K562 (cell line): ENCODE results near the gene BMP6. TPM values are rescaled to one million over a fixed set of nuclear protein-coding genes. Genes with fewer than 3 reads are reported as not detected.

Experiments used
- ATAC-seq: fragments of 200-7000 bp; cut with Tn5 transposase; 3 replicates; pipeline ENCODE4 v1.9.1; 2020; ENCODE audit warnings: moderate library complexity
- BruUV-seq: library from RNA; stranded (reverse); fragments of 400-500 nt; replicated peaks from 2 replicates; lab custom pipeline; 2021; lab: Mats Ljungman, UMichigan
- CTCF ChIA-PET: fragments of 300-600 bp; formaldehyde crosslinking; extraction: SDS; loops from one replicate; lab custom pipeline; 2021; ENCODE audit warnings: low intra/inter-chr PET ratio; lab: Yijun Ruan, JAX
- POLR2A ChIA-PET: fragments of 300-600, 350-650 bp; sonication (Branson Sonifier 250); formaldehyde crosslinking; extraction: SDS; loops from one replicate; lab custom pipeline; 2021; ENCODE audit warnings: antibody characterized with exemption, inconsistent platforms; lab: Yijun Ruan, JAX
- DNase-seq, 4 experiments: peaks; one replicate each; pipeline versions ENCODE4 v3.0.0 to v3.0.0-alpha.2; 2011 to 2018; ENCODE audit warnings: low spot score in 3 of 4, mixed read lengths in 3 of 4; ENCODE audit errors: extremely low read depth in 1 of 4
- FAIRE-seq: peaks from 2 replicates; lab custom pipeline; 2011; peaks lifted over from hg19 to GRCh38; lab: Jason Lieb, UNC
- H2AFZ ChIP-seq: 2 replicates; pipeline ENCODE4 v1.6.0; 2011; ENCODE audit warnings: low read depth, low read length, control low read depth, inconsistent platforms
- H3K27ac ChIP-seq: fragments of 200-600 bp; 3 replicates; pipeline ENCODE4 v1.8.0; 2011; ENCODE audit warnings: low read depth, mild to moderate bottlenecking, control low read depth, inconsistent platforms, low read length, moderate library complexity, mixed read lengths; ENCODE audit errors: extremely low read depth
- H3K27me3 ChIP-seq, 2 experiments: fragments of 300-600 bp in 1 of 2; 2 replicates in 1 of 2; 3 replicates in 1 of 2; pipeline versions ENCODE4 v1.6.0 to v1.8.0; 2011; ENCODE audit warnings: inconsistent platforms in 2 of 2, low read length in 2 of 2, mild to moderate bottlenecking in 1 of 2, mixed read lengths in 1 of 2, moderate library complexity in 1 of 2; ENCODE audit not compliant: control insufficient read depth in 2 of 2, insufficient read depth in 2 of 2
- H3K36me3 ChIP-seq: fragments of 300-600 bp; 3 replicates; pipeline ENCODE4 v1.8.0; 2011; ENCODE audit warnings: mild to moderate bottlenecking, low read length, inconsistent platforms; ENCODE audit not compliant: control insufficient read depth, insufficient read depth
- H3K4me1 ChIP-seq, 2 experiments: fragments of 200-600 bp in 1 of 2; replicated peaks in 1 of 2; 2 replicates in 1 of 2; 3 replicates in 1 of 2; pipeline versions ENCODE4 v1.5.1 to v1.8.0; 2011; ENCODE audit warnings: inconsistent platforms in 2 of 2, low read length in 2 of 2, mild to moderate bottlenecking in 1 of 2, mixed read lengths in 1 of 2, moderate library complexity in 1 of 2; ENCODE audit not compliant: control insufficient read depth in 2 of 2, insufficient read depth in 2 of 2
- H3K4me2 ChIP-seq: 2 replicates; pipeline ENCODE4 v1.6.1; 2011; ENCODE audit warnings: low read length, control low read depth, inconsistent platforms, mixed read lengths; ENCODE audit not compliant: insufficient read depth
- H3K4me3 ChIP-seq: fragments of 200-600 bp; sonication (generic), shearing (Covaris generic); 2 replicates; pipeline ENCODE4 v1.5.1; 2016; ENCODE audit warnings: control low read depth, inconsistent platforms
- H3K79me2 ChIP-seq: fragments of 200-600 bp; 3 replicates; pipeline ENCODE4 v1.8.0; 2011; ENCODE audit warnings: low read length, inconsistent platforms; ENCODE audit not compliant: control insufficient read depth, insufficient read depth
- H3K9ac ChIP-seq, 2 experiments: 2 replicates each; pipeline versions ENCODE4 v1.6.0 to v1.6.1; 2011; ENCODE audit warnings: low read depth in 2 of 2, low read length in 2 of 2, control low read depth in 1 of 2, inconsistent platforms in 1 of 2, mild to moderate bottlenecking in 1 of 2, mixed read lengths in 1 of 2; ENCODE audit not compliant: insufficient read depth in 1 of 2
- H3K9me1 ChIP-seq: one replicate; pipeline ENCODE4 v1.6.0; 2011; ENCODE audit warnings: inconsistent platforms, mild to moderate bottlenecking, low read length, moderate library complexity; ENCODE audit not compliant: control insufficient read depth, insufficient read depth
- H3K9me3 ChIP-seq: replicated peaks from 2 replicates; pipeline ENCODE4 v1.5.1; 2011; ENCODE audit warnings: low read depth, low read length, inconsistent platforms; ENCODE audit not compliant: control insufficient read depth, insufficient read depth
- H4K20me1 ChIP-seq: replicated peaks from 2 replicates; pipeline ENCODE4 v1.6.1; 2011; ENCODE audit warnings: low read length, inconsistent platforms, mixed read lengths; ENCODE audit not compliant: control insufficient read depth, insufficient read depth
- ADNP ChIP-seq: fragments of 200-800 bp; sonication (Bioruptor generic); IDR thresholded peaks from 2 replicates; pipeline ENCODE4 v1.6.1; 2016; ENCODE audit warnings: missing genetic modification characterization, missing compliant biosample characterization
- BHLHE40 ChIP-seq: IDR thresholded peaks from 2 replicates; pipeline ENCODE4 v1.6.1; 2011; ENCODE audit warnings: low read length, improper control_type of control experiment
- EWSR1 ChIP-seq: fragments of 450-650 bp; IDR thresholded peaks from 2 replicates; pipeline ENCODE4 v1.6.1; 2018; ENCODE audit warnings: borderline replicate concordance, mild to moderate bottlenecking, low read depth, moderate library complexity; ENCODE audit not compliant: partially characterized antibody
- FOSL1 ChIP-seq: fragments of 200-800 bp; sonication (Bioruptor generic); conservative IDR thresholded peaks from 2 replicates; pipeline ENCODE4 v1.6.1; 2016; ENCODE audit warnings: missing genetic modification characterization, missing compliant biosample characterization
- HES1 ChIP-seq: fragments of 450-650 bp; IDR thresholded peaks from 2 replicates; pipeline ENCODE4 v1.6.1; 2016; ENCODE audit warnings: low read depth, mild to moderate bottlenecking, moderate library complexity
- HMBOX1 ChIP-seq: sonication (generic); IDR thresholded peaks from 2 replicates; pipeline ENCODE4 v1.6.1; 2016
- KLF16 ChIP-seq: IDR thresholded peaks from 2 replicates; pipeline ENCODE4 v1.6.1; 2016; ENCODE audit warnings: antibody characterized with exemption
- MEIS2 ChIP-seq: fragments of 450-650 bp; IDR thresholded peaks from 2 replicates; pipeline ENCODE4 v1.6.1; 2014; ENCODE audit warnings: mild to moderate bottlenecking; ENCODE audit not compliant: partially characterized antibody
- NFE2 ChIP-seq: IDR thresholded peaks from 2 replicates; pipeline ENCODE4 v1.6.1; 2014; ENCODE audit warnings: antibody characterized with exemption, low read depth
- NFIX ChIP-seq: fragments of 250-450 bp; sonication (Bioruptor Pico); IDR thresholded peaks from 2 replicates; pipeline ENCODE4 v1.4.0; 2020; ENCODE audit warnings: low read depth, mild to moderate bottlenecking, moderate library complexity
- NR2C2 ChIP-seq, 2 experiments: fragments of 200-800 bp in 1 of 2; sonication (Bioruptor generic) in 1 of 2; sonication (generic) in 1 of 2; formaldehyde crosslinking in 1 of 2; IDR thresholded peaks; 2 replicates each; pipeline versions ENCODE4 v1.6.1 to v1.8.0; 2016 to 2022; ENCODE audit warnings: mild to moderate bottlenecking in 1 of 2, missing compliant biosample characterization in 1 of 2, missing genetic modification characterization in 1 of 2, missing genetic modification reagents in 1 of 2
- PBX2 ChIP-seq, 2 experiments: IDR thresholded peaks in 1 of 2; conservative IDR thresholded peaks in 1 of 2; 2 replicates each; pipeline ENCODE4 v1.6.1; 2016; ENCODE audit warnings: low read depth in 2 of 2, mild to moderate bottlenecking in 1 of 2, missing compliant biosample characterization in 1 of 2, missing genetic modification characterization in 1 of 2, moderate library complexity in 1 of 2
- PKNOX1 ChIP-seq: fragments of 450-650 bp; IDR thresholded peaks from 2 replicates; pipeline ENCODE4 v1.6.1; 2016
- RBFOX2 ChIP-seq: fragments of 200-400 bp; formaldehyde crosslinking; IDR thresholded peaks from 2 replicates; pipeline ENCODE4 v1.6.1; 2017; ENCODE audit warnings: low read depth, mild to moderate bottlenecking, low read length, moderate library complexity
- SIRT6 ChIP-seq: IDR thresholded peaks from one replicate; pipeline ENCODE4 v1.6.1; 2012; ENCODE audit warnings: low read depth, mild to moderate bottlenecking, control low read depth, inconsistent platforms, low read length, moderate library complexity
- SMARCA4 ChIP-seq: fragments of 450-650 bp; IDR thresholded peaks from 2 replicates; pipeline ENCODE4 v1.6.1; 2016
- STAG1 ChIP-seq: sonication (generic); formaldehyde crosslinking; IDR thresholded peaks from 2 replicates; pipeline ENCODE4 v1.5.0; 2020; ENCODE audit warnings: missing genetic modification reagents, borderline replicate concordance
- WGBS: fragments of 100-300 bp; shearing (Covaris generic); methylation state at CpG from one replicate; pipeline ENCODE4 v1.1.6; 2016; ENCODE audit warnings: low coverage, mixed read lengths; ENCODE audit not compliant: insufficient coverage; ENCODE audit errors: missing lambda C conversion rate; 5-methylcytosine and 5-hydroxymethylcytosine counted together
- in situ Hi-C: fragments of 300-500 bp; cut with MboI; formaldehyde crosslinking; loops from 4 replicates; pipeline ENCODE4 v1.15.0; 2018; ENCODE audit warnings: inconsistent platforms, mixed read lengths
- intact Hi-C: fragments of 100-400 bp; cut with micrococcal nuclease; formaldehyde crosslinking; loops from 2 replicates; pipeline ENCODE4 v1.14.2; 2022
- polyA plus RNA-seq, 8 experiments: library from polyadenylated mRNA; depleted of rRNA in 4 of 8; stranded (reverse) in 5 of 8; unstranded in 3 of 8; fragments of >200 nt; fragmentation: Nextera tagmentation in 2 of 8; fragmentation: Illumina TruSeq in 1 of 8; extraction: Ambion mirVana in 2 of 8; extraction: Trizol in 1 of 8; gene quantifications; 2 replicates each; pipeline versions ENCODE4 v1.2.1 to v1.2.3, GENCODE V29; 2011 to 2014; ENCODE audit warnings: inconsistent platforms in 1 of 8, missing spikeins in 1 of 8
- total RNA-seq, 7 experiments: library from RNA; depleted of rRNA in 6 of 7; stranded (reverse); fragments of >200 nt in 6 of 7; fragmentation: Illumina TruSeq in 2 of 7; extraction: Trizol in 2 of 7; gene quantifications; 2 replicates each; pipeline versions ENCODE4 v1.2.1 to v1.2.3, GENCODE V29; 2011 to 2021; ENCODE audit warnings: low replicate concordance in 1 of 7

BMP6 gene
- total and polyA plus RNA-seq, 9 of the 15 experiments (the other 6 are each of a cell fraction or from before 2014, with no cell fraction given): 0.01 to 0.13 (median 0.06) TPM; not detected in 3

- Histone ChIP-seq H3K4me1 (peaks cover 4 to 20% of the 10 kb centered on the region in 2 experiments; a peak in 4 of 5 replicates), H3K27me3 (peaks cover 11 to 12% of the 10 kb centered on the region in 2 experiments; a peak in 4 of 5 replicates), H3K79me2 (no peaks in the 10 kb centered on the region), H3K4me2 (no peak overlapping the region), H3K27ac (no peak overlapping the region), H4K20me1 (no peaks in the 10 kb centered on the region), H2AFZ (0 out of 2 replicates have a peak overlapping the region, but pooled peaks have one; percentile 1), H3K9me1 (no peaks in the 10 kb centered on the region), H3K36me3 (no peaks in the 10 kb centered on the region), H3K4me3 (no peak overlapping the region), H3K9ac (no peak overlapping the region), H3K9me3 (no peaks in the 10 kb centered on the region)
- peak; percentile 44 for ATAC-seq
- no TSS peak for BruUV-seq
- CTCF ChIA-PET: interaction anchor here (0.6 kb wide), 1 partner anchor 545 kb away, joined by 3 read pairs; no protein-coding TSS in a partner anchor
- intact Hi-C loops: no loop called here
- DNase-seq: peak in 1 of 4 experiments; percentile 23
- POLR2A ChIA-PET: interaction anchor here (0.9 to 1.1 kb wide), 3 partner anchors 8 to 94 kb away, joined by 3 to 4 read pairs (median 4); partner anchors contain the start of gene SNRNP48
- in situ Hi-C loops: no loop called here
- FAIRE-seq: peak; percentile 23
- 5% methylated on average over 1 of the region's 1 CpG for WGBS
- TF ChIP-seq NFIX: no peak
- peak; percentile 21; the same call in 1 of the 2 replicates for TF ChIP-seq FOSL1
- TF ChIP-seq KLF16: no peak
- no peak for TF ChIP-seq SMARCA4
- TF ChIP-seq SIRT6: no peak
- TF ChIP-seq NFE2: 0 out of 2 replicates have a peak, but pooled peaks have one; percentile 15
- TF ChIP-seq HES1: no peak
- TF ChIP-seq PKNOX1: peak; percentile 77
- no peak for TF ChIP-seq RBFOX2
- TF ChIP-seq MEIS2: peak; percentile 55
- TF ChIP-seq NR2C2 (CRISPR knock-in tag; IDR thresholded peaks at IDR 0.05): no peak
- TF ChIP-seq NR2C2 (tag; IDR thresholded peaks at IDR 0.05): peak; percentile 29; the same call in 1 of the 2 replicates
- 0 out of 2 replicates have a peak, but pooled peaks have one; percentile 28 for TF ChIP-seq HMBOX1
- no peak for TF ChIP-seq EWSR1
- TF ChIP-seq PBX2 (CRISPR knock-in tag; IDR thresholded peaks at IDR 0.05; ENCODE audit: low read depth): 0 out of 2 replicates have a peak, but pooled peaks have one; percentile 7
- peak; percentile 69 for TF ChIP-seq PBX2 (tag; conservative IDR thresholded peaks at IDR 0.05; ENCODE audit: low read depth)
- no peak for TF ChIP-seq BHLHE40
- TF ChIP-seq ADNP (tag): no peak
- TF ChIP-seq STAG1 (CRISPR knock-in tag): no peak
These were observed 41.8 kb upstream of the BMP6 start for GRCh38 chr6:7684076-7684475.
